Caco-2 (cell line): ENCODE measurements around the gene ST6GAL1. TPM values are rescaled to one million over a fixed set of nuclear protein-coding genes. Genes with fewer than 3 reads are reported as not detected.

ENCODE experiments used
- BruUV-seq: library from RNA; stranded (reverse); fragments of 400-500 nt; replicated peaks from 2 replicates; lab custom pipeline; 2021; lab: Mats Ljungman, UMichigan
- CTCF ChIA-PET: fragments of 300-600 bp; sonication (Branson Sonifier 250); formaldehyde crosslinking; loops from one replicate; lab custom pipeline; 2022; ENCODE audit warnings: antibody characterized with exemption; lab: Charles Lee
- POLR2A ChIA-PET: fragments of 300-600 bp; sonication (Branson Sonifier 250); formaldehyde crosslinking; loops from one replicate; lab custom pipeline; 2022; ENCODE audit warnings: antibody characterized with exemption; lab: Charles Lee
- DNase-seq, 2 experiments: peaks; one replicate each; pipeline versions ENCODE4 v3.0.0 to v3.0.0-alpha.2; 2020 to 2022
- H3K27me3 ChIP-seq: replicated peaks from 2 replicates; pipeline ENCODE4 v1.6.0; 2011; ENCODE audit warnings: low read length; ENCODE audit not compliant: control insufficient read depth, insufficient read depth
- H3K36me3 ChIP-seq: 2 replicates; pipeline ENCODE4 v1.5.1; 2011; ENCODE audit warnings: low read length; ENCODE audit not compliant: control insufficient read depth, insufficient read depth
- H3K4me1 ChIP-seq: fragments of 250-450 bp; sonication (Bioruptor Pico); 2 replicates; pipeline ENCODE4 v1.5.1; 2020; ENCODE audit warnings: mild to moderate bottlenecking
- H3K4me3 ChIP-seq: 2 replicates; pipeline ENCODE4 v1.5.1; 2011; ENCODE audit warnings: low read depth, mild to moderate bottlenecking, control low read depth, low read length
- H3K9me3 ChIP-seq: fragments of 250-450 bp; sonication (Bioruptor Pico); 2 replicates; pipeline ENCODE4 v1.5.1; 2020; ENCODE audit warnings: mild to moderate bottlenecking, moderate library complexity
- H3K27ac Mint-ChIP-seq: one replicate; pipeline ENCODE4 v1.8.0; 2022; ENCODE audit warnings: mixed read lengths; ENCODE audit not compliant: unreplicated experiment
- H3K27me3 Mint-ChIP-seq: one replicate; pipeline ENCODE4 v1.8.0; 2022; ENCODE audit warnings: mixed read lengths; ENCODE audit not compliant: insufficient read depth, unreplicated experiment
- H3K36me3 Mint-ChIP-seq: one replicate; pipeline ENCODE4 v1.8.0; 2022; ENCODE audit warnings: mild to moderate bottlenecking, mixed read lengths; ENCODE audit not compliant: insufficient read depth, unreplicated experiment
- H3K4me1 Mint-ChIP-seq: one replicate; pipeline ENCODE4 v1.8.0; 2022; ENCODE audit warnings: low read depth, mixed read lengths; ENCODE audit not compliant: unreplicated experiment
- H3K4me3 Mint-ChIP-seq: one replicate; pipeline ENCODE4 v1.8.0; 2022; ENCODE audit warnings: mild to moderate bottlenecking, moderate library complexity, mixed read lengths; ENCODE audit not compliant: unreplicated experiment
- H3K9me3 Mint-ChIP-seq: one replicate; pipeline ENCODE4 v1.8.0; 2022; ENCODE audit warnings: mixed read lengths; ENCODE audit not compliant: unreplicated experiment
- intact Hi-C: fragments of 100-400 bp; cut with micrococcal nuclease; formaldehyde crosslinking; loops from one replicate; pipeline ENCODE4 v1.10.0; 2022; ENCODE audit not compliant: unreplicated experiment
- total RNA-seq: library from RNA; stranded (reverse); gene quantifications from 2 replicates; pipeline ENCODE4 v1.2.3, GENCODE V29; 2022
- TF ChIP-seq, protein P1 (sequence below), 2 experiments: fragments of 200-600 bp in 1 of 2; IDR thresholded peaks; 1 replicate in 1 of 2; 2 replicates in 1 of 2; pipeline versions ENCODE4 v1.5.1 to v1.8.0; 2011 to 2022; ENCODE audit warnings: antibody characterized with exemption in 1 of 2, control low read depth in 1 of 2, inconsistent platforms in 1 of 2, low read depth in 1 of 2, low read length in 1 of 2, mild to moderate bottlenecking in 1 of 2, moderate library complexity in 1 of 2; ENCODE audit not compliant: insufficient read depth in 1 of 2, severe bottlenecking in 1 of 2, unreplicated experiment in 1 of 2

ST6GAL1 gene
- total RNA-seq, 1 experiment from 2014 or later, result 34.6 TPM

DNA sequence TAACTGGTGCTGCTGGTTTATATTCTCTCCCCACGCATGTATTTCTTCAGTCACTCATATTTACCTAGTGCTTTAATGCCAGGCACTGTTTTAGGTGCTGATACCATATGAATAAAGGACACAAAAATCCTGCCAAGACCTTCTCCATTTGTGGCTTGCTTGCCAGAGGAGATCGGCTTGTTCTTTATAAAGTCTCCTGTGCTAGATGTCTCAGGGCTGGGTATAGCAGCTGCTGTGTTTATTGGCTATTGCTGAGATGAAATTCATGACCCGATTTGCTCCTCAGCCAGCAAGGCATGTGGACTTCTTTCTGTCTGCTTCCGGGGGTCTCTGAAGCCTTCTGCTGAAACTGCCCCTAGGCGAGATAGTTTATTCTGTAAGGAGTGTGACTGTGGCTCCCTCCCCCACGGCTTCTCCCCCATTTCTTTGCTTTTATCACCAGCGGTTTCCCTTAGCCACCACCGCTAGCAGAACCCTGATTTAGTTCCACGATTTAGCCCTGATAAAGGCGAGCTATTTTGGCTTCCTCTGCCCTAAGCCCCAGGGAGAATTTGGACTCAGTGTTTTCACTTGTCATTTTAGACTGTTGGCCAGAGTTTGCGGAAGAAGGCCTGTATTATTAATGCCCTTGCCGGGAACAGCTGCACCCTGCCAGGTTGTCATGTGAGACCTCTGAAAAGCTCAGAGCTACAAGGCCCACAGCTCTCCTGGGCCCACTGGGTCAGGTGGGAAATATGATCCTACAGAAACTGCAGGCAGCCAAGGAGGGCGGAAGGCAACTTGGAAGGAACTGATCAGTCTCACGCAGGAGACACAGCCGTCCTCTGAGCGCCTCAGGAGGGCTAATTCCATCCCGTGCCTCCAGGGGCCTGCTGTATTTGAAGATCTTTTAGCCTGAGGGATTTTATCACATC, 46.8 kb downstream of the ST6GAL1 start:
- no peak overlapping the region for H3K4me3 ChIP-seq
- no peaks in the 10 kb centered on the region for H3K9me3 ChIP-seq
- Mint-ChIP-seq H3K4me3 (no peak overlapping the region), H3K9me3 (no peaks in the 10 kb centered on the region), H3K27ac (no peak overlapping the region), H3K4me1 (peaks cover 9% of the 10 kb centered on the region), H3K36me3 (peaks cover 6% of the 10 kb centered on the region), H3K27me3 (no peaks in the 10 kb centered on the region)
- POLR2A ChIA-PET, result no interaction called here
- H3K4me1 ChIP-seq, result no peaks in the 10 kb centered on the region
- no TSS peak for BruUV-seq
- intact Hi-C loops, result no loop called here
- peaks cover 3% of the 10 kb centered on the region for H3K36me3 ChIP-seq
- no peak for DNase-seq
- TF ChIP-seq, protein P1, sequence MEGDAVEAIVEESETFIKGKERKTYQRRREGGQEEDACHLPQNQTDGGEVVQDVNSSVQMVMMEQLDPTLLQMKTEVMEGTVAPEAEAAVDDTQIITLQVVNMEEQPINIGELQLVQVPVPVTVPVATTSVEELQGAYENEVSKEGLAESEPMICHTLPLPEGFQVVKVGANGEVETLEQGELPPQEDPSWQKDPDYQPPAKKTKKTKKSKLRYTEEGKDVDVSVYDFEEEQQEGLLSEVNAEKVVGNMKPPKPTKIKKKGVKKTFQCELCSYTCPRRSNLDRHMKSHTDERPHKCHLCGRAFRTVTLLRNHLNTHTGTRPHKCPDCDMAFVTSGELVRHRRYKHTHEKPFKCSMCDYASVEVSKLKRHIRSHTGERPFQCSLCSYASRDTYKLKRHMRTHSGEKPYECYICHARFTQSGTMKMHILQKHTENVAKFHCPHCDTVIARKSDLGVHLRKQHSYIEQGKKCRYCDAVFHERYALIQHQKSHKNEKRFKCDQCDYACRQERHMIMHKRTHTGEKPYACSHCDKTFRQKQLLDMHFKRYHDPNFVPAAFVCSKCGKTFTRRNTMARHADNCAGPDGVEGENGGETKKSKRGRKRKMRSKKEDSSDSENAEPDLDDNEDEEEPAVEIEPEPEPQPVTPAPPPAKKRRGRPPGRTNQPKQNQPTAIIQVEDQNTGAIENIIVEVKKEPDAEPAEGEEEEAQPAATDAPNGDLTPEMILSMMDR (IDR thresholded peaks at IDR 0.05; ENCODE audit: insufficient read depth in 1 of 2, low read depth in 1 of 2, low read length in 1 of 2, severe bottlenecking in 1 of 2, unreplicated experiment in 1 of 2), result no peak
- CTCF ChIA-PET, result interaction anchor here (1.5 kb wide), 1 partner anchor 128 kb away, joined by 4 read pairs; no protein-coding TSS in a partner anchor
- H3K27me3 ChIP-seq, result no peaks in the 10 kb centered on the region

DNA sequence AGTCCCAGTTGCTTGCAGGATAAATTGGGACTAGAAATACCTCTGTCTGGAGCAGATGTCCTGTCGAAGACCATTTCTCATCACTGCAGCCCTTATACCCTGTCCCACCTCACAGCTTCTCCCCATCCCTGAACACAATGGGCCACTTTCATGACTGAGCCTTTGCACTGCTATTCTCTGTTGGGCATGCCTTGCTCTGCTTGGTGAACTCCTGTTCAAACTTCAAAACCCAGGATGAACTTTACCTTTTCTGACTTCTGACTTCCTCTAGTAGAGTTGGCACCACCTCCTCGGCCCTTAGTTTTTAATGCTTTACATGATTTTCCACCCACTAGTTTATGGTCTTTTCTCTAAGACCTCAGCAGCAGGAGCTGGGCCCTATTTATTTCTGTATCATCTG, 48.4 kb downstream of the ST6GAL1 start:
- DNase-seq, result no peak
- no peaks in the 10 kb centered on the region for H3K9me3 Mint-ChIP-seq
- TF ChIP-seq, protein P1 (IDR thresholded peaks at IDR 0.05; ENCODE audit: insufficient read depth in 1 of 2, low read depth in 1 of 2, low read length in 1 of 2, severe bottlenecking in 1 of 2, unreplicated experiment in 1 of 2), result no peak
- Histone ChIP-seq H3K9me3 (no peaks in the 10 kb centered on the region), H3K4me3 (no peak overlapping the region), H3K4me1 (peaks cover 9% of the 10 kb centered on the region), H3K27me3 (no peaks in the 10 kb centered on the region), H3K36me3 (no peaks in the 10 kb centered on the region)
- no peaks in the 10 kb centered on the region for H3K27me3 Mint-ChIP-seq
- peaks cover 6% of the 10 kb centered on the region for H3K36me3 Mint-ChIP-seq
- intact Hi-C loops, result no loop called here
- H3K4me3 Mint-ChIP-seq, result no peak overlapping the region
- H3K4me1 Mint-ChIP-seq, result peaks cover 16% of the 10 kb centered on the region
- ChIA-PET POLR2A (no interaction called here), CTCF (no interaction called here)
- BruUV-seq, result no TSS peak
- H3K27ac Mint-ChIP-seq, result no peak overlapping the region

GRCh38 chr3:186979852-186980251, 49.5 kb downstream of the ST6GAL1 start:
- Histone ChIP-seq H3K4me1 (peaks cover 16% of the 10 kb centered on the region), H3K36me3 (no peaks in the 10 kb centered on the region), H3K9me3 (no peaks in the 10 kb centered on the region), H3K27me3 (no peaks in the 10 kb centered on the region), H3K4me3 (no peak overlapping the region)
- CTCF ChIA-PET, result interaction anchor here (0.7 to 1.5 kb wide), 2 partner anchors 131 to 385 kb away, joined by 3 to 4 read pairs; no protein-coding TSS in a partner anchor
- H3K9me3 Mint-ChIP-seq, result no peaks in the 10 kb centered on the region
- DNase-seq, result no peak
- TF ChIP-seq, protein P1 (IDR thresholded peaks at IDR 0.05; ENCODE audit: insufficient read depth in 1 of 2, low read depth in 1 of 2, low read length in 1 of 2, severe bottlenecking in 1 of 2, unreplicated experiment in 1 of 2), result no peak
- no TSS peak for BruUV-seq
- intact Hi-C loops, result loop anchor here (5.0 to 10.0 kb wide), 2 partner anchors 82 to 185 kb away; no protein-coding TSS in a partner anchor
- H3K36me3 Mint-ChIP-seq, result peaks cover 6% of the 10 kb centered on the region
- H3K27ac Mint-ChIP-seq, result no peak overlapping the region
- H3K4me3 Mint-ChIP-seq, result no peak overlapping the region
- no peaks in the 10 kb centered on the region for H3K27me3 Mint-ChIP-seq
- peaks cover 28% of the 10 kb centered on the region for H3K4me1 Mint-ChIP-seq
- POLR2A ChIA-PET, result no interaction called here
